ENCODE results near the gene RSPH3. TPM values are rescaled to one million over a fixed set of nuclear protein-coding genes. Genes with fewer than 3 reads are reported as not detected.

The RSPH3 gene
- total and polyA plus RNA-seq, 2 of the 13 experiments (the other 11 are each of a cell fraction or from before 2014, with no cell fraction given) = 1.3 to 3.5 TPM

DNA sequence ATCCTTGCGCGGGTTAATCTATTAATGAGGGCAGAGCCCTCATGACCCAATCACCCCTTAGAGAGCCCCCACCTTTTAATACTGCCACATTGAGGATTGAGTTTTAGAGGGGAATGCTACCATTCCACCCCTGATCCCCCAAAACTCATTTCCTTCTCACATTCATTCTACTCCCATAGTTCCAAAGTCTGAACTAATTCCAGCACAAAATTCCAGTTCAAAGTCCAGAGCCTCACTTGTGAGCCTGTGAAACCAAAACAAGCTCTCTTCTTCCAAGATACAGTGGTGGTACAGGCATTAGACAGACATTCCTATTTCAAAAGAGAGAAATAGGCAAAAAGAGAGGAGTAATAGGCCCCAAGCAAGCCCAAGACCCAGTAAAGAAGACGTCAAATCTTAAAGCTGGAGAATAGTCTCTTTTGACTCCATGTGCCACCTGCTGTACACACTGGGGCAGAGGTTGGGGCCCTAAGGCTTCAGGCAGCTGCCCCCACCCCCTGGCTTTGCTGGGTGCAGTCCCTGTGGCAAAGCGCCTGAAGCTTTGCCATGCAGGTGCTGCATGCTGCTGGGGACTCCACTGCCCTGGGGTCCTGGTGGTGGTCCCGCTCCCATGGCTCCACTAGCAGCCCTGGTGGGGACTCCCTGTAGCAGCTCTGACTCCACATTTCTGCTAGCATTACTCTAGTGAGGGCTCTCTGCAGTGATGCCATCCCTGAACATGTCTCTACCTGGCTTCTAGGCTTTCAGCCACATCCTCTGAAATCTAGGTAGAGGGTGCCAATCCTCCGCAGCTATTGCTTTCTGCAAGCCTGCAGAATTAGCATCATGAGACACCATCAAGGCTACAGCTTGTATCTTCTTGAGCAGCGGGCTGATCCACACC is 41.3 kb downstream of the RSPH3 start (continued):
- TF ChIP-seq HNF4G (IDR thresholded peaks at IDR 0.05; ENCODE audit: borderline replicate concordance, low read depth, low read length) (peak; percentile 43; the same call in 1 of the 2 replicates), HNF4G (CRISPR knock-in tag; IDR thresholded peaks at IDR 0.05; ENCODE audit: borderline replicate concordance, low read depth) (no peak), FOXC1 (CRISPR knock-in tag; IDR thresholded peaks at IDR 0.05; ENCODE audit: borderline replicate concordance) (no peak), NAIF1 (CRISPR knock-in tag; IDR thresholded peaks at IDR 0.05; ENCODE audit: borderline replicate concordance) (no peak), GPN1 (CRISPR knock-in tag; IDR thresholded peaks at IDR 0.05; ENCODE audit: borderline replicate concordance) (no peak), NCOR1 (IDR thresholded peaks at IDR 0.05; ENCODE audit: borderline replicate concordance, low read length) (peak; percentile 74), CHD2 (IDR thresholded peaks at IDR 0.05; ENCODE audit: low read depth, low read length) (no peak), ZNF546 (CRISPR knock-in tag; conservative IDR thresholded peaks at IDR 0.05) (no peak), MXI1 (IDR thresholded peaks at IDR 0.05; ENCODE audit: borderline replicate concordance, low read depth, low read length) (no peak), FOXA1 (IDR thresholded peaks at IDR 0.05) (no peak), FOXA1 (CRISPR knock-in tag; IDR thresholded peaks at IDR 0.05) (no peak), STAG1 (CRISPR knock-in tag; IDR thresholded peaks at IDR 0.05) (peak; percentile 23), HNF4A (CRISPR knock-in tag; IDR thresholded peaks at IDR 0.05) (peak; percentile 77), ZNF569 (CRISPR knock-in tag; IDR thresholded peaks at IDR 0.05; ENCODE audit: borderline replicate concordance) (no peak), HNRNPK (IDR thresholded peaks at IDR 0.05; ENCODE audit: low read depth, low read length, poor library complexity, severe bottlenecking) (no peak), GABPA (IDR thresholded peaks at IDR 0.05; ENCODE audit: low read depth, low read length) (no peak), GABPA (CRISPR knock-in tag; IDR thresholded peaks at IDR 0.05; ENCODE audit: low read depth) (0 out of 2 replicates have a peak, but pooled peaks have one; percentile 15)
- TF ChIP-seq, protein P1, sequence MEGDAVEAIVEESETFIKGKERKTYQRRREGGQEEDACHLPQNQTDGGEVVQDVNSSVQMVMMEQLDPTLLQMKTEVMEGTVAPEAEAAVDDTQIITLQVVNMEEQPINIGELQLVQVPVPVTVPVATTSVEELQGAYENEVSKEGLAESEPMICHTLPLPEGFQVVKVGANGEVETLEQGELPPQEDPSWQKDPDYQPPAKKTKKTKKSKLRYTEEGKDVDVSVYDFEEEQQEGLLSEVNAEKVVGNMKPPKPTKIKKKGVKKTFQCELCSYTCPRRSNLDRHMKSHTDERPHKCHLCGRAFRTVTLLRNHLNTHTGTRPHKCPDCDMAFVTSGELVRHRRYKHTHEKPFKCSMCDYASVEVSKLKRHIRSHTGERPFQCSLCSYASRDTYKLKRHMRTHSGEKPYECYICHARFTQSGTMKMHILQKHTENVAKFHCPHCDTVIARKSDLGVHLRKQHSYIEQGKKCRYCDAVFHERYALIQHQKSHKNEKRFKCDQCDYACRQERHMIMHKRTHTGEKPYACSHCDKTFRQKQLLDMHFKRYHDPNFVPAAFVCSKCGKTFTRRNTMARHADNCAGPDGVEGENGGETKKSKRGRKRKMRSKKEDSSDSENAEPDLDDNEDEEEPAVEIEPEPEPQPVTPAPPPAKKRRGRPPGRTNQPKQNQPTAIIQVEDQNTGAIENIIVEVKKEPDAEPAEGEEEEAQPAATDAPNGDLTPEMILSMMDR (CRISPR knock-in tag; IDR thresholded peaks at IDR 0.05) = peak; percentile 39
- TF ChIP-seq, protein P2, sequence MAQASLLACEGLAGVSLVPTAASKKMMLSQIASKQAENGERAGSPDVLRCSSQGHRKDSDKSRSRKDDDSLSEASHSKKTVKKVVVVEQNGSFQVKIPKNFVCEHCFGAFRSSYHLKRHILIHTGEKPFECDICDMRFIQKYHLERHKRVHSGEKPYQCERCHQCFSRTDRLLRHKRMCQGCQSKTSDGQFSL (CRISPR knock-in tag; IDR thresholded peaks at IDR 0.05) = no peak
- TF ChIP-seq, protein P3, sequence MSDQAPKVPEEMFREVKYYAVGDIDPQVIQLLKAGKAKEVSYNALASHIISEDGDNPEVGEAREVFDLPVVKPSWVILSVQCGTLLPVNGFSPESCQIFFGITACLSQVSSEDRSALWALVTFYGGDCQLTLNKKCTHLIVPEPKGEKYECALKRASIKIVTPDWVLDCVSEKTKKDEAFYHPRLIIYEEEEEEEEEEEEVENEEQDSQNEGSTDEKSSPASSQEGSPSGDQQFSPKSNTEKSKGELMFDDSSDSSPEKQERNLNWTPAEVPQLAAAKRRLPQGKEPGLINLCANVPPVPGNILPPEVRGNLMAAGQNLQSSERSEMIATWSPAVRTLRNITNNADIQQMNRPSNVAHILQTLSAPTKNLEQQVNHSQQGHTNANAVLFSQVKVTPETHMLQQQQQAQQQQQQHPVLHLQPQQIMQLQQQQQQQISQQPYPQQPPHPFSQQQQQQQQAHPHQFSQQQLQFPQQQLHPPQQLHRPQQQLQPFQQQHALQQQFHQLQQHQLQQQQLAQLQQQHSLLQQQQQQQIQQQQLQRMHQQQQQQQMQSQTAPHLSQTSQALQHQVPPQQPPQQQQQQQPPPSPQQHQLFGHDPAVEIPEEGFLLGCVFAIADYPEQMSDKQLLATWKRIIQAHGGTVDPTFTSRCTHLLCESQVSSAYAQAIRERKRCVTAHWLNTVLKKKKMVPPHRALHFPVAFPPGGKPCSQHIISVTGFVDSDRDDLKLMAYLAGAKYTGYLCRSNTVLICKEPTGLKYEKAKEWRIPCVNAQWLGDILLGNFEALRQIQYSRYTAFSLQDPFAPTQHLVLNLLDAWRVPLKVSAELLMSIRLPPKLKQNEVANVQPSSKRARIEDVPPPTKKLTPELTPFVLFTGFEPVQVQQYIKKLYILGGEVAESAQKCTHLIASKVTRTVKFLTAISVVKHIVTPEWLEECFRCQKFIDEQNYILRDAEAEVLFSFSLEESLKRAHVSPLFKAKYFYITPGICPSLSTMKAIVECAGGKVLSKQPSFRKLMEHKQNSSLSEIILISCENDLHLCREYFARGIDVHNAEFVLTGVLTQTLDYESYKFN (CRISPR knock-in tag; conservative IDR thresholded peaks at IDR 0.05) = peak; percentile 29; the same call in 1 of the 2 replicates
